K562 (cell line): ENCODE data around the gene SPTY2D1. TPM values are rescaled to one million over a fixed set of nuclear protein-coding genes. Genes with fewer than 3 reads are reported as not detected.

Experiments
- ATAC-seq: fragments of 200-7000 bp; cut with Tn5 transposase; 3 replicates; pipeline ENCODE4 v1.9.1; 2020; ENCODE audit warnings: moderate library complexity
- BruUV-seq: library from RNA; stranded (reverse); fragments of 400-500 nt; replicated peaks from 2 replicates; lab custom pipeline; 2021; lab: Mats Ljungman, UMichigan
- CTCF ChIA-PET: fragments of 300-600 bp; formaldehyde crosslinking; extraction: SDS; loops from one replicate; lab custom pipeline; 2021; ENCODE audit warnings: low intra/inter-chr PET ratio; lab: Yijun Ruan, JAX
- POLR2A ChIA-PET: fragments of 300-600, 350-650 bp; sonication (Branson Sonifier 250); formaldehyde crosslinking; extraction: SDS; loops from one replicate; lab custom pipeline; 2021; ENCODE audit warnings: antibody characterized with exemption, inconsistent platforms; lab: Yijun Ruan, JAX
- DNase-seq, 4 experiments: peaks; one replicate each; pipeline versions ENCODE4 v3.0.0 to v3.0.0-alpha.2; 2011 to 2018; ENCODE audit warnings: low spot score in 3 of 4, mixed read lengths in 3 of 4; ENCODE audit errors: extremely low read depth in 1 of 4
- FAIRE-seq: peaks from 2 replicates; lab custom pipeline; 2011; peaks lifted over from hg19 to GRCh38; lab: Jason Lieb, UNC
- H2AFZ ChIP-seq: 2 replicates; pipeline ENCODE4 v1.6.0; 2011; ENCODE audit warnings: low read depth, low read length, control low read depth, inconsistent platforms
- H3K27ac ChIP-seq: fragments of 200-600 bp; 3 replicates; pipeline ENCODE4 v1.8.0; 2011; ENCODE audit warnings: low read depth, mild to moderate bottlenecking, control low read depth, inconsistent platforms, low read length, moderate library complexity, mixed read lengths; ENCODE audit errors: extremely low read depth
- H3K27me3 ChIP-seq, 2 experiments: fragments of 300-600 bp in 1 of 2; 2 replicates in 1 of 2; 3 replicates in 1 of 2; pipeline versions ENCODE4 v1.6.0 to v1.8.0; 2011; ENCODE audit warnings: inconsistent platforms in 2 of 2, low read length in 2 of 2, mild to moderate bottlenecking in 1 of 2, mixed read lengths in 1 of 2, moderate library complexity in 1 of 2; ENCODE audit not compliant: control insufficient read depth in 2 of 2, insufficient read depth in 2 of 2
- H3K36me3 ChIP-seq: fragments of 300-600 bp; 3 replicates; pipeline ENCODE4 v1.8.0; 2011; ENCODE audit warnings: mild to moderate bottlenecking, low read length, inconsistent platforms; ENCODE audit not compliant: control insufficient read depth, insufficient read depth
- H3K4me1 ChIP-seq, 2 experiments: fragments of 200-600 bp in 1 of 2; replicated peaks in 1 of 2; 2 replicates in 1 of 2; 3 replicates in 1 of 2; pipeline versions ENCODE4 v1.5.1 to v1.8.0; 2011; ENCODE audit warnings: inconsistent platforms in 2 of 2, low read length in 2 of 2, mild to moderate bottlenecking in 1 of 2, mixed read lengths in 1 of 2, moderate library complexity in 1 of 2; ENCODE audit not compliant: control insufficient read depth in 2 of 2, insufficient read depth in 2 of 2
- H3K4me2 ChIP-seq: 2 replicates; pipeline ENCODE4 v1.6.1; 2011; ENCODE audit warnings: low read length, control low read depth, inconsistent platforms, mixed read lengths; ENCODE audit not compliant: insufficient read depth
- H3K4me3 ChIP-seq: fragments of 200-600 bp; sonication (generic), shearing (Covaris generic); 2 replicates; pipeline ENCODE4 v1.5.1; 2016; ENCODE audit warnings: control low read depth, inconsistent platforms
- H3K79me2 ChIP-seq: fragments of 200-600 bp; 3 replicates; pipeline ENCODE4 v1.8.0; 2011; ENCODE audit warnings: low read length, inconsistent platforms; ENCODE audit not compliant: control insufficient read depth, insufficient read depth
- H3K9ac ChIP-seq, 2 experiments: 2 replicates each; pipeline versions ENCODE4 v1.6.0 to v1.6.1; 2011; ENCODE audit warnings: low read depth in 2 of 2, low read length in 2 of 2, control low read depth in 1 of 2, inconsistent platforms in 1 of 2, mild to moderate bottlenecking in 1 of 2, mixed read lengths in 1 of 2; ENCODE audit not compliant: insufficient read depth in 1 of 2
- H3K9me1 ChIP-seq: one replicate; pipeline ENCODE4 v1.6.0; 2011; ENCODE audit warnings: inconsistent platforms, mild to moderate bottlenecking, low read length, moderate library complexity; ENCODE audit not compliant: control insufficient read depth, insufficient read depth
- H3K9me3 ChIP-seq: replicated peaks from 2 replicates; pipeline ENCODE4 v1.5.1; 2011; ENCODE audit warnings: low read depth, low read length, inconsistent platforms; ENCODE audit not compliant: control insufficient read depth, insufficient read depth
- H4K20me1 ChIP-seq: replicated peaks from 2 replicates; pipeline ENCODE4 v1.6.1; 2011; ENCODE audit warnings: low read length, inconsistent platforms, mixed read lengths; ENCODE audit not compliant: control insufficient read depth, insufficient read depth
- BMI1 ChIP-seq: fragments of 150-350 bp; IDR thresholded peaks from 2 replicates; pipeline ENCODE4 v1.6.1; 2014; ENCODE audit warnings: low read length
- ZNF431 ChIP-seq: sonication (generic); formaldehyde crosslinking; IDR thresholded peaks from 2 replicates; pipeline ENCODE4 v1.8.0; 2022; ENCODE audit warnings: mild to moderate bottlenecking, missing genetic modification reagents
- ZSCAN29 ChIP-seq: fragments of 450-650 bp; IDR thresholded peaks from 2 replicates; pipeline ENCODE4 v1.6.1; 2017
- WGBS: fragments of 100-300 bp; shearing (Covaris generic); methylation state at CpG from one replicate; pipeline ENCODE4 v1.1.6; 2016; ENCODE audit warnings: low coverage, mixed read lengths; ENCODE audit not compliant: insufficient coverage; ENCODE audit errors: missing lambda C conversion rate; 5-methylcytosine and 5-hydroxymethylcytosine counted together
- in situ Hi-C: fragments of 300-500 bp; cut with MboI; formaldehyde crosslinking; loops from 4 replicates; pipeline ENCODE4 v1.15.0; 2018; ENCODE audit warnings: inconsistent platforms, mixed read lengths
- intact Hi-C: fragments of 100-400 bp; cut with micrococcal nuclease; formaldehyde crosslinking; loops from 2 replicates; pipeline ENCODE4 v1.14.2; 2022
- polyA plus RNA-seq, 8 experiments: library from polyadenylated mRNA; depleted of rRNA in 4 of 8; stranded (reverse) in 5 of 8; unstranded in 3 of 8; fragments of >200 nt; fragmentation: Nextera tagmentation in 2 of 8; fragmentation: Illumina TruSeq in 1 of 8; extraction: Ambion mirVana in 2 of 8; extraction: Trizol in 1 of 8; gene quantifications; 2 replicates each; pipeline versions ENCODE4 v1.2.1 to v1.2.3, GENCODE V29; 2011 to 2014; ENCODE audit warnings: inconsistent platforms in 1 of 8, missing spikeins in 1 of 8
- total RNA-seq, 7 experiments: library from RNA; depleted of rRNA in 6 of 7; stranded (reverse); fragments of >200 nt in 6 of 7; fragmentation: Illumina TruSeq in 2 of 7; extraction: Trizol in 2 of 7; gene quantifications; 2 replicates each; pipeline versions ENCODE4 v1.2.1 to v1.2.3, GENCODE V29; 2011 to 2021; ENCODE audit warnings: low replicate concordance in 1 of 7
- TF ChIP-seq, protein P1 (sequence below): sonication (generic); formaldehyde crosslinking; IDR thresholded peaks from 2 replicates; pipeline ENCODE4 v1.9.0; 2022; ENCODE audit warnings: mild to moderate bottlenecking, missing genetic modification reagents
- TF ChIP-seq, protein P2 (sequence below): fragments of 250-450 bp; sonication (Bioruptor Pico); IDR thresholded peaks from 2 replicates; pipeline ENCODE4 v1.4.0; 2020; ENCODE audit warnings: mild to moderate bottlenecking
- TF ChIP-seq, protein P3 (sequence below): fragments of 450-650 bp; IDR thresholded peaks from 2 replicates; pipeline ENCODE4 v1.6.1; 2014; ENCODE audit warnings: low read depth, mild to moderate bottlenecking, moderate library complexity, borderline replicate concordance

Gene SPTY2D1
- total and polyA plus RNA-seq, 9 of the 15 experiments (the other 6 are each of a cell fraction or from before 2014, with no cell fraction given) = 3.2 to 32.1 (median 12.9) TPM

DNA sequence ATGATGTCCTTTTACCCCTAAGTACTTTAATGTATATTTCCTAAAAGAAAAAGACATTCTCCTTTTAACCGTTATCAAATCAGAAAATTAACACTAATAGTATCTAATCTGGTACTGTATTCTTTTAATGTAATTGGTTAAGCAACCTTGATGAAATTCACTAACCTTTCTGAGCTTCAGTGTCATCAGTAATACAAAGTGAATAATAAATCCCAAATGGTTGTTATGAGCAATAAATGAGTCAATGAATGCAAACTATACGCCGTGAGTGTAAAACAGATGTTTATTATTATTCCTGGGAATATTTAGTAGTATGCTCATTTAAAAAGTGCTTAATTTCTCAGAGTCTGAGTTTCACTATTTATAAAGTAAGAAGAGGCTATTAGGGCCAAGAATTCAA lies 67.1 kb downstream of the SPTY2D1 start:
- no peak overlapping the region for H2AFZ ChIP-seq
- TF ChIP-seq ZNF431 (CRISPR knock-in tag) = no peak
- TF ChIP-seq BMI1 = no peak
- TF ChIP-seq, protein P1, sequence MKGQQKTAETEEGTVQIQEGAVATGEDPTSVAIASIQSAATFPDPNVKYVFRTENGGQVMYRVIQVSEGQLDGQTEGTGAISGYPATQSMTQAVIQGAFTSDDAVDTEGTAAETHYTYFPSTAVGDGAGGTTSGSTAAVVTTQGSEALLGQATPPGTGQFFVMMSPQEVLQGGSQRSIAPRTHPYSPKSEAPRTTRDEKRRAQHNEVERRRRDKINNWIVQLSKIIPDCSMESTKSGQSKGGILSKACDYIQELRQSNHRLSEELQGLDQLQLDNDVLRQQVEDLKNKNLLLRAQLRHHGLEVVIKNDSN (CRISPR knock-in tag) = no peak
- TF ChIP-seq ZSCAN29 = no peak
- TF ChIP-seq, protein P2, sequence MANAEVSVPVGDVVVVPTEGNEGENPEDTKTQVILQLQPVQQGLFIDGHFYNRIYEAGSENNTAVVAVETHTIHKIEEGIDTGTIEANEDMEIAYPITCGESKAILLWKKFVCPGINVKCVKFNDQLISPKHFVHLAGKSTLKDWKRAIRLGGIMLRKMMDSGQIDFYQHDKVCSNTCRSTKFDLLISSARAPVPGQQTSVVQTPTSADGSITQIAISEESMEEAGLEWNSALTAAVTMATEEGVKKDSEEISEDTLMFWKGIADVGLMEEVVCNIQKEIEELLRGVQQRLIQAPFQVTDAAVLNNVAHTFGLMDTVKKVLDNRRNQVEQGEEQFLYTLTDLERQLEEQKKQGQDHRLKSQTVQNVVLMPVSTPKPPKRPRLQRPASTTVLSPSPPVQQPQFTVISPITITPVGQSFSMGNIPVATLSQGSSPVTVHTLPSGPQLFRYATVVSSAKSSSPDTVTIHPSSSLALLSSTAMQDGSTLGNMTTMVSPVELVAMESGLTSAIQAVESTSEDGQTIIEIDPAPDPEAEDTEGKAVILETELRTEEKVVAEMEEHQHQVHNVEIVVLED (CRISPR knock-in tag) = no peak
- TF ChIP-seq, protein P3, sequence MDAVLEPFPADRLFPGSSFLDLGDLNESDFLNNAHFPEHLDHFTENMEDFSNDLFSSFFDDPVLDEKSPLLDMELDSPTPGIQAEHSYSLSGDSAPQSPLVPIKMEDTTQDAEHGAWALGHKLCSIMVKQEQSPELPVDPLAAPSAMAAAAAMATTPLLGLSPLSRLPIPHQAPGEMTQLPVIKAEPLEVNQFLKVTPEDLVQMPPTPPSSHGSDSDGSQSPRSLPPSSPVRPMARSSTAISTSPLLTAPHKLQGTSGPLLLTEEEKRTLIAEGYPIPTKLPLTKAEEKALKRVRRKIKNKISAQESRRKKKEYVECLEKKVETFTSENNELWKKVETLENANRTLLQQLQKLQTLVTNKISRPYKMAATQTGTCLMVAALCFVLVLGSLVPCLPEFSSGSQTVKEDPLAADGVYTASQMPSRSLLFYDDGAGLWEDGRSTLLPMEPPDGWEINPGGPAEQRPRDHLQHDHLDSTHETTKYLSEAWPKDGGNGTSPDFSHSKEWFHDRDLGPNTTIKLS = no peak
- no peaks in the 10 kb centered on the region for H4K20me1 ChIP-seq
- BruUV-seq = no TSS peak
- intact Hi-C loops = no loop called here
- H3K79me2 ChIP-seq = no peaks in the 10 kb centered on the region
- no peaks in the 10 kb centered on the region for H3K9me3 ChIP-seq
- WGBS = 92% methylated on average over 3 of the region's 3 CpGs
- H3K4me1 ChIP-seq = no peaks in the 10 kb centered on the region
- no peak overlapping the region for H3K4me3 ChIP-seq
- ChIA-PET CTCF (no interaction called here), POLR2A (no interaction called here)
- H3K27ac ChIP-seq = no peak overlapping the region
- no peak overlapping the region for H3K4me2 ChIP-seq
- no peaks in the 10 kb centered on the region for H3K9me1 ChIP-seq
- no peak overlapping the region for H3K9ac ChIP-seq
- FAIRE-seq = no peak
- DNase-seq = no peak
- in situ Hi-C loops = no loop called here
- peaks cover 9% of the 10 kb centered on the region; the same call in 2 of the 3 replicates for H3K36me3 ChIP-seq
- H3K27me3 ChIP-seq = no peaks in the 10 kb centered on the region
- no peak for ATAC-seq
